ENCODE data around the gene FAM110A. TPM values are rescaled to one million over a fixed set of nuclear protein-coding genes. Genes with fewer than 3 reads are reported as not detected.

FAM110A gene
- total and polyA plus RNA-seq, 2 donors (not counting 3 experiments of a cell fraction or from before 2014, with no cell fraction given), result 4.6 to 5.4 TPM

- no peaks in the 10 kb centered on the region for H3K36me3 ChIP-seq (ENCODE audit: control insufficient read depth in 2 of 2, extremely low read depth in 1 of 2, insufficient read depth in 2 of 2, low read length in 2 of 2)
- no peak overlapping the region for H2AFZ ChIP-seq (ENCODE audit: low read depth, low read length)
- H3K4me2 ChIP-seq (ENCODE audit: insufficient read depth, low read length), result no peak overlapping the region
- no peak overlapping the region for H3K27ac ChIP-seq (ENCODE audit: insufficient read depth, low read depth, low read length)
- no peak overlapping the region for H3K9ac ChIP-seq (replicated peaks; ENCODE audit: extremely low read depth, insufficient read depth, low read length)
- no peaks in the 10 kb centered on the region for H3K9me3 ChIP-seq (replicated peaks; ENCODE audit: control insufficient read depth, insufficient read depth, low read length)
- DNase-seq (ENCODE audit: low read depth, low spot score), result no peak
- H4K20me1 ChIP-seq (replicated peaks; ENCODE audit: control insufficient read depth, extremely low read depth, insufficient read depth, low read length), result no peaks in the 10 kb centered on the region
- dilution Hi-C loops (cut with MboI; ENCODE audit: extremely low pct_ligation_motif_present, low sequenced_read_pairs) (no loop called here), intact Hi-C loops (cut with micrococcal nuclease) (no loop called here)
- H3K4me1 ChIP-seq (ENCODE audit: control insufficient read depth, extremely low read depth, insufficient read depth, low read length), result no peaks in the 10 kb centered on the region
- no peaks in the 10 kb centered on the region for H3K79me2 ChIP-seq (ENCODE audit: control insufficient read depth, insufficient read depth, low read length)
- H3K27me3 ChIP-seq (ENCODE audit: control insufficient read depth in 2 of 2, insufficient read depth in 2 of 2, low read length in 2 of 2), result no peaks in the 10 kb centered on the region
- no peak for TF ChIP-seq GATA2 (IDR thresholded peaks at IDR 0.05; ENCODE audit: insufficient read depth, insufficient read length, low read depth, low read length)
- no peak for TF ChIP-seq POLR2A (IDR thresholded peaks at IDR 0.05; ENCODE audit: low read depth, low read length)
- no peak for TF ChIP-seq EZH2 (IDR thresholded peaks at IDR 0.05; ENCODE audit: borderline replicate concordance, low read depth, low read length, severe bottlenecking)
- TF ChIP-seq POLR2AphosphoS5 (IDR thresholded peaks at IDR 0.05; ENCODE audit: insufficient read depth, low read depth, low read length), result no peak
- no peak for TF ChIP-seq MYC (IDR thresholded peaks at IDR 0.05; ENCODE audit: low read depth, low read length)
- TF ChIP-seq JUN (IDR thresholded peaks at IDR 0.05; ENCODE audit: borderline replicate concordance, insufficient read depth, insufficient read length, low read depth), result no peak
- no TSS peak for BruUV-seq (replicated peaks)
- H3K9me1 ChIP-seq (replicated peaks; ENCODE audit: control insufficient read depth, extremely low read depth, insufficient read depth, low read length), result no peaks in the 10 kb centered on the region
- no peak for FAIRE-seq
- ChIA-PET CTCF (no interaction called here), POLR2A (no interaction called here)
- H3K4me3 ChIP-seq (replicated peaks in 1 of 3; ENCODE audit: insufficient read depth in 1 of 3, low read depth in 1 of 3, low read length in 3 of 3), result no peak overlapping the region
These were observed 24.5 kb downstream of the FAM110A start for GRCh38 chr20:858011-858410.

DNA sequence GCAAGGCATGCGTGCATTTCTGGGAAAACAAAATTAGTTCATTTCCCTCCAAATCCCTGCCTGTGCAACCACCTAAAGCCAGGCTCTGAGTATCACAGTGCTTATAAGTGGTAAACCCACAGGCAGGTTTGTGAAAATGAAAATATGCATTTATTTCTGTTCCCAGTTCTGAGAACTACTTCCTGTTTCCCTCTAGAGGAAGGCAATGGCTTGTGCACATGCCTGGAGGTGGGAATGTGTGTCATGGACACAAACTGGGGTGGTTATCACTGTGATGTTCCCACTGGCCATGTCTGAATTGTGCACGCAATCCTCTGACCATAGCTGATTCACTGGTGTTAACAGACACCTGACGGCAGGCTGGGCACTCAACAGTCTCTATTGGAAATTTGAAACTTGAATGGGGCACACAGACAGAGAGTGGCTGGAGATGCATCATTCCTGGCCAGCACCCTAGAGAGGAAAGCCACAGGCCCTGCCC lies 26.3 kb downstream of the FAM110A start:
- POLR2A ChIA-PET, result no interaction called here
- Histone ChIP-seq H3K27ac (ENCODE audit: insufficient read depth, low read depth, low read length) (no peak overlapping the region), H3K9me1 (replicated peaks; ENCODE audit: control insufficient read depth, extremely low read depth, insufficient read depth, low read length) (no peaks in the 10 kb centered on the region), H3K9me3 (replicated peaks; ENCODE audit: control insufficient read depth, insufficient read depth, low read length) (no peaks in the 10 kb centered on the region), H3K9ac (replicated peaks; ENCODE audit: extremely low read depth, insufficient read depth, low read length) (no peak overlapping the region), H3K36me3 (ENCODE audit: control insufficient read depth in 2 of 2, extremely low read depth in 1 of 2, insufficient read depth in 2 of 2, low read length in 2 of 2) (no peaks in the 10 kb centered on the region), H3K79me2 (ENCODE audit: control insufficient read depth, insufficient read depth, low read length) (no peaks in the 10 kb centered on the region), H2AFZ (ENCODE audit: low read depth, low read length) (no peak overlapping the region), H3K4me2 (ENCODE audit: insufficient read depth, low read length) (no peak overlapping the region), H3K4me1 (ENCODE audit: control insufficient read depth, extremely low read depth, insufficient read depth, low read length) (no peaks in the 10 kb centered on the region), H3K27me3 (ENCODE audit: control insufficient read depth in 2 of 2, insufficient read depth in 2 of 2, low read length in 2 of 2) (no peaks in the 10 kb centered on the region), H4K20me1 (replicated peaks; ENCODE audit: control insufficient read depth, extremely low read depth, insufficient read depth, low read length) (no peaks in the 10 kb centered on the region), H3K4me3 (replicated peaks in 1 of 3; ENCODE audit: insufficient read depth in 1 of 3, low read depth in 1 of 3, low read length in 3 of 3) (no peak overlapping the region)
- intact Hi-C loops (cut with micrococcal nuclease) (no loop called here), dilution Hi-C loops (cut with MboI; ENCODE audit: extremely low pct_ligation_motif_present, low sequenced_read_pairs) (no loop called here)
- no peak for FAIRE-seq
- no TSS peak for BruUV-seq (replicated peaks)
- DNase-seq (ENCODE audit: low read depth, low spot score), result no peak
- CTCF ChIA-PET, result interaction anchor here (1.1 kb wide), 1 partner anchor 16 kb away, joined by 3 read pairs; no protein-coding TSS in a partner anchor
- no peak for TF ChIP-seq MYC (IDR thresholded peaks at IDR 0.05; ENCODE audit: low read depth, low read length)
- no peak for TF ChIP-seq FOS (IDR thresholded peaks at IDR 0.05; ENCODE audit: borderline replicate concordance, insufficient read depth, low read length)
- no peak for TF ChIP-seq GATA2 (IDR thresholded peaks at IDR 0.05; ENCODE audit: insufficient read depth, insufficient read length, low read depth, low read length)
- TF ChIP-seq, protein P1, sequence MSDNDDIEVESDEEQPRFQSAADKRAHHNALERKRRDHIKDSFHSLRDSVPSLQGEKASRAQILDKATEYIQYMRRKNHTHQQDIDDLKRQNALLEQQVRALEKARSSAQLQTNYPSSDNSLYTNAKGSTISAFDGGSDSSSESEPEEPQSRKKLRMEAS (IDR thresholded peaks at IDR 0.05; ENCODE audit: insufficient read depth, insufficient read length), result no peak
- TF ChIP-seq, protein P2, sequence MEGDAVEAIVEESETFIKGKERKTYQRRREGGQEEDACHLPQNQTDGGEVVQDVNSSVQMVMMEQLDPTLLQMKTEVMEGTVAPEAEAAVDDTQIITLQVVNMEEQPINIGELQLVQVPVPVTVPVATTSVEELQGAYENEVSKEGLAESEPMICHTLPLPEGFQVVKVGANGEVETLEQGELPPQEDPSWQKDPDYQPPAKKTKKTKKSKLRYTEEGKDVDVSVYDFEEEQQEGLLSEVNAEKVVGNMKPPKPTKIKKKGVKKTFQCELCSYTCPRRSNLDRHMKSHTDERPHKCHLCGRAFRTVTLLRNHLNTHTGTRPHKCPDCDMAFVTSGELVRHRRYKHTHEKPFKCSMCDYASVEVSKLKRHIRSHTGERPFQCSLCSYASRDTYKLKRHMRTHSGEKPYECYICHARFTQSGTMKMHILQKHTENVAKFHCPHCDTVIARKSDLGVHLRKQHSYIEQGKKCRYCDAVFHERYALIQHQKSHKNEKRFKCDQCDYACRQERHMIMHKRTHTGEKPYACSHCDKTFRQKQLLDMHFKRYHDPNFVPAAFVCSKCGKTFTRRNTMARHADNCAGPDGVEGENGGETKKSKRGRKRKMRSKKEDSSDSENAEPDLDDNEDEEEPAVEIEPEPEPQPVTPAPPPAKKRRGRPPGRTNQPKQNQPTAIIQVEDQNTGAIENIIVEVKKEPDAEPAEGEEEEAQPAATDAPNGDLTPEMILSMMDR (IDR thresholded peaks at IDR 0.05; ENCODE audit: extremely low read depth in 1 of 2, insufficient read depth in 1 of 2, low read depth in 1 of 2, low read length in 2 of 2), result no peak
- no peak for TF ChIP-seq POLR2AphosphoS5 (IDR thresholded peaks at IDR 0.05; ENCODE audit: insufficient read depth, low read depth, low read length)
- TF ChIP-seq EZH2 (IDR thresholded peaks at IDR 0.05; ENCODE audit: borderline replicate concordance, low read depth, low read length, severe bottlenecking), result no peak
- TF ChIP-seq JUN (IDR thresholded peaks at IDR 0.05; ENCODE audit: borderline replicate concordance, insufficient read depth, insufficient read length, low read depth), result no peak
- TF ChIP-seq POLR2A (IDR thresholded peaks at IDR 0.05; ENCODE audit: low read depth, low read length), result no peak
